ENCODE measurements around the gene PLPPR3.
"Not testable (repeated sequence)": the region's sequence is repeated elsewhere in the genome, so short reads cannot be mapped to it uniquely, and the experiment has no call there.

Gene PLPPR3

DNA sequence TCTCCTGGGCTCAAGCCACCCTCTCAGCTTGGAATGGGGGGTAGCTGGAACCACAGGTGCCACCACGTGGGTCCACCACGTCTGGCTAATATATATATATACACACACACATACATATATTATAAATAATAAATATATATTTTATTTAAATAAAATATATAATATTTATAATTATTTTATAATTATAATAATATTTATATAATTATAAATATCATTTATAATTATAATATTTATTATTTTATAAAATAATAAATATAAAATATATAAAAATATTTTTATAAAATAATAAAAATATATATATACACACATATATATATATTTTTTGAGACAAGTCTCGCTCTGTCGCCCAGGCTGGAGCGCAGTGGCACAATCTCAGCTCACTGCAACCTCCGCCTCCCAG, 32.8 kb upstream of the PLPPR3 start:
- DNase-seq (ENCODE audit: low spot score), result no peak

DNA sequence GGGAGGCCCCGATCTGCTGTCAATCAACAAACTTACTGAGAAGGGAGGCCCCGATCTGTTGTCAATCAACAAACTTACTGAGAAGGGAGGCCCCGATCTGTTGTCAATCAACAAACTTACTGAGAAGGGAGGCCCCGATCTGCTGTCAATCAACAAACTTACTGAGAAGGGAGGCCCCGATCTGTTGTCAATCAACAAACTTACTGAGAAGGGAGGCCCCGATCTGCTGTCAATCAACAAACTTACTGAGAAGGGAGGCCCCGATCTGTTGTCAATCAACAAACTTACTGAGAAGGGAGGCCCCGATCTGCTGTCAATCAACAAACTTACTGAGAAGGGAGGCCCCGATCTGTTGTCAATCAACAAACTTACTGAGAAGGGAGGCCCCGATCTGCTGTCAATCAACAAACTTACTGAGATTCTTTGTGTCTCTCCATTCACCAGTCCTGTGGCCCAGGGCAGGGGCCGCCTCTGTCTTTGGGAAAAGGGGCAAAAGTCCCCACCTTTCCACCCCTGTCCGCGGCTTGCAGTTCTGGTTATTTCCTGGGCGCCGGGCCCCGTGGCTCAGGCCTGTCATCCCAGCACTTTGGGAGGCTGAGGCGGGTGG, 32.0 kb upstream of the PLPPR3 start:
- DNase-seq (ENCODE audit: low spot score), result not testable (repeated sequence)

DNA sequence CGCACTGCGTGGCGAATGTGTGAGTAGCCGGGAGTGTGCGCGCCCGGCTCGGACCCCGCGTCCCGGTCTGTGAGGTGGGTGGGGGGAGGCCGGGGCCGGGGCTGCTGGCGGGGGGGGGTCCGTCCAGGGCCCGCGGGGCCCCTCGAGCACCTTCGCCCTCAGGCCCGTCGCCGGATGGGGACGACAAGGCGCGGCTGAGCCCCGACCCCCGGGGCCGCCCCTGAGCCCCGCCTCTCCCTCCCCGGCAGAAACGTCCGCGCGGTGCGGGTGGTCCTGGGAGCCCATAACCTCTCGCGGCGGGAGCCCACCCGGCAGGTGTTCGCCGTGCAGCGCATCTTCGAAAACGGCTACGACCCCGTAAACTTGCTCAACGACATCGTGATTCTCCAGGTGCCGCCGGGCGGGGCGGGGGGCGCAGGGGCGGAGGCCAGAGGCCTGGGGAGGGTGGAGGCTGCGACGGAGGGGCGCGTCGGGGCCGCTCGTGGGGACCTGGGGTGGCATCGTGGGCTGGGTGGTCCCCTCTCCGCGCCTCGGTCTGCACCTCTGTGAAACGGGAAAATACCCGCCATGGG, 31.3 kb upstream of the PLPPR3 start:
- no peak for DNase-seq (ENCODE audit: low spot score)

DNA sequence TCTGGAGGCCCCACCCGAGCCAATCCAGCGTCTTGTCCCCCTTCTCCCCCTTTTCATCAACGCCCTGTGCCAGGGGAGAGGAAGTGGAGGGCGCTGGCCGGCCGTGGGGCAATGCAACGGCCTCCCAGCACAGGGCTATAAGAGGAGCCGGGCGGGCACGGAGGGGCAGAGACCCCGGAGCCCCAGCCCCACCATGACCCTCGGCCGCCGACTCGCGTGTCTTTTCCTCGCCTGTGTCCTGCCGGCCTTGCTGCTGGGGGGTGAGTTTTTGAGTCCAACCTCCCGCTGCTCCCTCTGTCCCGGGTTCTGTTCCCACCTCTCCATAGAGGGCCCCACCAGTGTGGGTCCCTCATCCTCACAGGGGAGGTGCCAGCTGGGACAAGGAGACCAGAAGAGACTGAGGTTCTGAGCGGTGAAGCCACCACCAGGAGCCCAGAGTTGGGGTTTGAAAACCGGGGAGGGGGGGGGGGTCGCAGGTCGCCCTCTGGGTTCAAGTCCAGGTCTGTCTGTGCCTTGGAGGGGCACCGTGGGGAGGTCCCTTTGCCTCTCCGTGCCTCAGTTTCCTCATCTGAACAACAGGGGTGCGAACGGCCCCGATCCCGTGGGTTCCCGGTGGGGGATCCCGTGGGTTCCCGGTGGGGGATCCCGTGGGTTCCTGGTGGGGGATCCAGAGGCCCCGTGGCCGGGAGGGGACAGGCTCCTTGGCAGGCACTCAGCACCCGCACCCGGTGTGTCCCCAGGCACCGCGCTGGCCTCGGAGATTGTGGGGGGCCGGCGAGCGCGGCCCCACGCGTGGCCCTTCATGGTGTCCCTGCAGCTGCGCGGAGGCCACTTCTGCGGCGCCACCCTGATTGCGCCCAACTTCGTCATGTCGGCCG, 30.6 kb upstream of the PLPPR3 start, which contains the start of gene ELANE:
TSS of gene ELANE (plus strand) at position 168 of the 878 bp plus-strand sequence. CDS start at position 194, 26 bp downstream.
- DNase-seq (ENCODE audit: low spot score), result no peak

DNA sequence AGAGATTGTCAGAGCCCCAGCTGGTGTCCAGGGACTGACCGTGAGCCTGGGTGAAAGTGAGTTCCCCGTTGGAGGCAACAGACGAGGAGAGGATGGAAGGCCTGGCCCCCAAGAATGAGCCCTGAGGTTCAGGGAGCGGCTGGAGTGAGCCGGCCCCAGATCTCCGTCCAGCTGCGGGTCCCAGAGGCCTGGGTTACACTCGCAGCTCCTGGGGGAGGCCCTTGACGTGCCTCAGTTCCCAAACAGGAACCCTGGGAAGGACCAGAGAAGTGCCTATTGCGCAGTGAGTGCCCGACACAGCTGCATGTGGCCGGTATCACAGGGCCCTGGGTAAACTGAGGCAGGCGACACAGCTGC, 29.2 kb upstream of the PLPPR3 start:
- no peak for DNase-seq (ENCODE audit: low spot score)

DNA sequence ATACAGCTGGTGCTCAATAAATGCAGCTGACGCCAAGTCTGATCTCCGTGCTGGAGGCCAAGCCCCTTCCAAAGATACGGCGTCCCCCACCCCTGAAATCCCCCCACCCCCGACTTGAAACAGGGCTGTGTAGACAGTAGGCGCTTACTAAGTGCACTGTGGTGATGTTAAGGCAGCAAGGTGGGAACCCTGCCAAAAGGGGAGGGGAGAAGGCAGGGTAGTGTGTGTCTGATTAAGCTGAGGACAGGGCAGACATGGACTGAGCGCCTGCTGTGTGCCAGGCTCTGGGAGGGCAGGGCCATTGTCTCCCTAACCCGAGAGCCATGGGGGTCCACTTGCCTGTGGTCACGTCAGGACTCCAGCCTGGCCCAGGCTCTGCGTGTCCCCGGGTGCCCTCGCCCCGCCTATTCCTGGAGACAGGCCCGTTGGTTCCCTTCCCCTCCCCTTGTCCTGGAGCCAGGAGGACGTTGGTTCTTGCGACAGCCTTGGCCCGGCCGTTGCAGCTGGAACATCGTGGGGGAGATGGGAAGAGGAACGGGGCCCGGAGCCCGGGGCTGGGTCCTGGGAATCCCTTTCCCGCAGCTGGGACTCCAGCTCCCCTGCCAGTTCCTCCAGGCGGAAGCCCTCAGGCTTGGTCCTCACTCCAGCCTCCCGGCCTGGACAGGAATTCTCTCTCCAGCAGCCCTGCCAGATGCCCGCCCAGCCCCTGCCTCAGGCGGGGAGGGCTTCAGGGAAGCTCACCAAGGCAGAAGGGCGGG, 28.6 kb upstream of the PLPPR3 start:
- peak; percentile 94 for DNase-seq (ENCODE audit: low spot score)

DNA sequence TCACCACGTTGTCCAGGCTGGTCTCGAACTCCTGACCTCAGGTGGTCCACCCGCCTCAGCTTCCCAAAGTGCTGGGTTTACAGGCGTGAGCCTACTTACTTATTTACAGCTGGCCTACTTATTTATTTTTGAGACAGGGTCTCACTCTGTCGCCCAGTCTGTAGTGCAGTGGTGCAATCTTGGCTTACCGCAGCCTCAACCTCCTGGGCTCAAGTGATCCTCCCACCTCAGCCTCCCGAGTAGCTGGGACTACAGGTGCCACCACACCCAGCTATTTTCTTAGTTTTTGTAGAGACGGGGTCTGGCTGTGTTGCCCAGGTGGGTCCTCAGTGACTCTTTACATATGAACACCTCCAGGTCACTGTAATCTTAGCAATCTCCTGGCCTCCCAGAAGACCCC, 27.4 kb upstream of the PLPPR3 start:
- not testable (repeated sequence) for DNase-seq (ENCODE audit: low spot score)

- DNase-seq (ENCODE audit: low spot score), result no peak
Observed at GRCh38 chr19:848386-848921, 26.7 kb upstream of the PLPPR3 start.

DNA sequence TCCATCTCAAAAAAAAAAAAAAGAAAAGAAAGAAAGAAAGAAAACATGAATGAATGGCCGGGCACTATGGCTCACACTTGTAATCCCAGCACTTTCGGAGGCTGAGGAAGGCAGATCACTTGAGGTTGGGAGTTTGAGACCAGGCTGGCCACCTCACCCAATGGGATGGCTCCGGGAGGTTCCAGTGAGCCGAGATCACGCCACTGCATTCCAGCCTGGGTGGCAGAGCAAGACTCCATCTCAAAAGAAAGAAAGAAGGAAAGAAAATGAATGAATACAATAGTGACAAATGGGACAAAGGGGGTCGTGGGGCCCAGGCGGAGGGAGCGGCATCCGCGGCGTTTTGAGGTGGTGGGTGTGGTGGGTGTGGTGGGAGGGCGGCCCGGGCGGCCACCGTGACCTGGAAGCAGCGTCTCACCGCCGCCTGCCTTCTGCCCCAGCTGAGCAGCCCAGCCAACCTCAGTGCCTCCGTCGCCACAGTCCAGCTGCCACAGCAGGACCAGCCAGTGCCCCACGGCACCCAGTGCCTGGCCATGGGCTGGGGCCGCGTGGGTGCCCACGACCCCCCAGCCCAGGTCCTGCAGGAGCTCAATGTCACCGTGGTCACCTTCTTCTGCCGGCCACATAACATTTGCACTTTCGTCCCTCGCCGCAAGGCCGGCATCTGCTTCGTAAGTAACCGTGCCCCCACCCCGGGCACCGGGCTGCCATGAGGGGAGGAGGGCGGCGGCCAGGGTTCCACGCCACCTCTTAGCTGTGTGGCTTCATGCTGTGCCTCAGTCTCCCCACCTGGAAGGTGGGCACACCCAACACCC, 24.2 kb upstream of the PLPPR3 start:
- DNase-seq (ENCODE audit: low spot score), result no peak

DNA sequence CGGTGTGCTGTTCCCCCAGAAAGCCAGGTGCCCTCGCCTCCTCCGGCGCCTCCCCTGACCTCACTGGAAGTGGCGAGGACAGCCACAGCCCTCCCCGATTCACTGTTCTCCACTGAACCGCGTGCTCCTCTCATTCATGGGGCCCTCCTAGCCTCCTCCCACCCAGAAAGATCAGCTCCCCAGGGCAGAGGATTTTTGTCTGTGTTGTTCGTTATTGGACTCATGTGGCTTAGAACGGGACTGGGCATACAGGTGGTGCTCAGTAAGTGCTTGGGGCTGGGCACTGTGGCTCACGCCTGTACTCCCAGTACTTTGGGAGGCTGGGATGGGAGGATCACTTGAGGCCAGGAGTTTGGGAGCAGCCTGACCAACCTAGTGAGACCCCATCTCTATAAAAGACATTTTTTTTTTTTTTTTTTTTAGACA, 22.8 kb upstream of the PLPPR3 start:
- DNase-seq (ENCODE audit: low spot score), result no peak

GRCh38 chr19:843836-844545, 22.2 kb upstream of the PLPPR3 start:
- no peak for DNase-seq (ENCODE audit: low spot score)

DNA sequence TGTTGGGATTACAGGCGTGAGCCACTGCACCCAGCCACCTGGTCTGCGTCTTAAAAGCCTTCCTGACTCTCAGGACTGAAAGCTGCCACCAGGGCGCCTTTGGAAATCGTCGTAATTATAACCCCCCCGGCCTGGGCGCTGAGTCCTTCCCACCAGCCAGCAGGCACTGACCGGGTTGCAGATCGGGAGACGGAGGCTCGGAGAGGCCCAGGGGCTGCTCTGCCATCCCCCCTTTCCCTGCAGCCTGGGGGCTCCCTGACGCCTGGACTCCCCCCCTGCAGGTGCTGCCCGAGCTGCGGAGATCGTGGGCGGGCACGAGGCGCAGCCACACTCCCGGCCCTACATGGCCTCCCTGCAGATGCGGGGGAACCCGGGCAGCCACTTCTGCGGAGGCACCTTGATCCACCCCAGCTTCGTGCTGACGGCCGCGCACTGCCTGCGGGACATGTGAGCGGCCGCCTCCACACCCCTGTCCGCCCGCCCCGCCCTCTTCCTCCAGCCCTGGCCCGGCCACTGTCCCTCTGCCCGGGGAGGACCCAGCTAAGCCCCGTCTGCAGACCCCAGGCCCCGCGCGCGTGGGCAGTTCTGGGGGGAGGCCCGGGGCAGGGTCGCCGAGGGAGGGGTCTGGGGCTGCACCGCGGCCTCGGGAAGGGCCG, 21.6 kb upstream of the PLPPR3 start:
- no peak for DNase-seq (ENCODE audit: low spot score)

DNA sequence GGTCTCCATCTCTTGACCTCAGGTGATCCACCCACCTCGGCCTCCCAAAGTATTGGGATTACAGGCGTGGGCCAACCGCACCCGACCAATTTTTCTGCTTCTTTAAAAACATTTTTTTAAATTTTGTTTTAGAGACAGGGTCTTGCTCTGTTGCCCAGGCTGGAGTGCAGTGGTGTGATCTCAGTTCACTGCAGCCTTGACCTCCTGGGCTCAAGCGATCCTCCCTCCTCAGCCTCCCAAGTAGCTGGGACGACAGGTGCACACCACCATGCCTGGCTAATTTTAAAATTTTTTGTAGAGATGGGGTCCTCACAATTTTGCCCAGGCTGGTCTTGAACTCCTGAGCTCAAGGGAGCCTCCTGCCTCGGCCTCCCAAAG, 21.0 kb upstream of the PLPPR3 start:
- not testable (repeated sequence) for DNase-seq (ENCODE audit: low spot score)

GRCh38 chr19:840519-841206, 18.9 kb upstream of the PLPPR3 start, which contains the start of gene PRTN3:
TSS of gene PRTN3 (plus strand) at chr19:840999. CDS start at chr19:841009, 10 bp downstream.
- DNase-seq (ENCODE audit: low spot score), result no peak

DNA sequence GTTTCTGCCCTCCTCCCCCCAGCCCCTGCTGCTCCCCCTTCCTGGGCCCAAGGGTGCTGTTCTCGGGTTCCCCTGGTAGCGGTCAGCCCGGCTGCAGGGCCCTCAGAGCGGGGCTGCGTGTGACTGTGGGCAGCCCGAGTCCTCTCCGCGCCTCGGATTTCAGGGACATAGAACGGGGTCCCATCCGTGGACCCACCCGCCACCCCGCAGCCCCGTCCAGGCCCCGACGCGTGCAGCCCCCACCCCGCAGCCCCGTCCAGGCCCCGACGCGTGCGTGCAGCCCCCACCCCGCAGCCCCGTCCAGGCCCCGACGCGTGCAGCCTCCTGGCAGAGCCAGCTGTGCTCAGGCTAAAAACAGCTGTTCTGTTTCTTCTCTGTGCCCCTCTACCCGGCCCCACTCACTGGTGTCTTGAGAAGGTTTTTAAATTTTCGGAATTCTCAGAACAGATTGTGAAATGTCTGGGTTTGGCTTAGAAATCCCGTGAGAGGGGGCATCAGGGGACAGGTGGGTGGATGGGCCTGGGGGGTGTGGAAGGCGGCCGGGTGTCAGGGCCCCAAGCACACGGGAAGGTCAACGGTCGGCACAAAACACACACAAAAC, 13.6 kb upstream of the PLPPR3 start:
- no peak for DNase-seq (ENCODE audit: low spot score)

GRCh38 chr19:834216-834615, 12.5 kb upstream of the PLPPR3 start:
- no peak for DNase-seq (ENCODE audit: low spot score)

DNA sequence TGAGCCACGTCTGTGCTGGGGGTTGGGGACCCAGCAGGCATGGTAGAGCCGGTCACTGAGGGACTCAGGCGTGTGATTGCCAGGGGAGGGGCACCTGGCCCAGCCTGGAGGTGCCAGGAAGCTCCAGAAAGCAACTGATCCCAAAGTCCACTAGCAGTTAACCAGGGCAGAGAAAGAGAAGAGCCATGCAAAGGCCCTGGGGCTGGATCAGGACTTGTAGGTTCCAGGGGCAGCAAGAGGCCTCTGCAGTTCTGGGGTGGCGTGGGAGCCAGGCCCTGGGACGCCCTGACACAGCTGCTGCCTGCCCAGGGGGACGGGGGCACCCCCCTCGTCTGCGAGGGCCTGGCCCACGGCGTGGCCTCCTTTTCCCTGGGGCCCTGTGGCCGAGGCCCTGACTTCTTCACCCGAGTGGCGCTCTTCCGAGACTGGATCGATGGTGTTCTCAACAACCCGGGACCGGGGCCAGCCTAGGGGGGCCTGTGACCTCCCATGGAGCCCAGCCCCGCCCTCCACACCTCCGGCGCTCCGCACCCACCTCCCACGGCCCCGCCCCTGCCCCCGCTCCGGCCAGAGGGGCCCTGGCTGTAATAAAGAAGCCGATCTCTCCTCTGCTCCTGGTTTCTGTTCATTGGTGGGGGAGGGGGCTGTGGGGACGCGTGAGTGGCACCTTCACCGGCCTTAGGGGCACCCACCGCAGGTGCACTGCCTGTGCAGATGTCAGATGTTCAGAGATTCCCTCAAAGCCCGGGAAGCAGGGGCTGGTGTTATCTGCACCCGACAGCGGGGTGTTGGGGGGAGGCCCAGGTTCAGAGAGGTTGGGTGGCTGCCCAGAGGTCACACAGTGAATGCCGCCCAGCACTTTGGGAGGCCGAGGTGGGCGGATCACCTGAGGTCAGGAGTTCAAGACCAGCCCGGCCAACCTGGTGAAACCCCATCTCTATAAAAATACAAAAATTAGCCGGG, 9.9 kb upstream of the PLPPR3 start:
- no peak for DNase-seq (ENCODE audit: low spot score)
